Measurements from ENCODE around the gene YJEFN3. TPM values are rescaled to one million over a fixed set of nuclear protein-coding genes. Genes with fewer than 3 reads are reported as not detected.

The YJEFN3 gene
- total and polyA plus RNA-seq, 4 donors, result 0.77 to 4.7 (median 3.8) TPM

DNA sequence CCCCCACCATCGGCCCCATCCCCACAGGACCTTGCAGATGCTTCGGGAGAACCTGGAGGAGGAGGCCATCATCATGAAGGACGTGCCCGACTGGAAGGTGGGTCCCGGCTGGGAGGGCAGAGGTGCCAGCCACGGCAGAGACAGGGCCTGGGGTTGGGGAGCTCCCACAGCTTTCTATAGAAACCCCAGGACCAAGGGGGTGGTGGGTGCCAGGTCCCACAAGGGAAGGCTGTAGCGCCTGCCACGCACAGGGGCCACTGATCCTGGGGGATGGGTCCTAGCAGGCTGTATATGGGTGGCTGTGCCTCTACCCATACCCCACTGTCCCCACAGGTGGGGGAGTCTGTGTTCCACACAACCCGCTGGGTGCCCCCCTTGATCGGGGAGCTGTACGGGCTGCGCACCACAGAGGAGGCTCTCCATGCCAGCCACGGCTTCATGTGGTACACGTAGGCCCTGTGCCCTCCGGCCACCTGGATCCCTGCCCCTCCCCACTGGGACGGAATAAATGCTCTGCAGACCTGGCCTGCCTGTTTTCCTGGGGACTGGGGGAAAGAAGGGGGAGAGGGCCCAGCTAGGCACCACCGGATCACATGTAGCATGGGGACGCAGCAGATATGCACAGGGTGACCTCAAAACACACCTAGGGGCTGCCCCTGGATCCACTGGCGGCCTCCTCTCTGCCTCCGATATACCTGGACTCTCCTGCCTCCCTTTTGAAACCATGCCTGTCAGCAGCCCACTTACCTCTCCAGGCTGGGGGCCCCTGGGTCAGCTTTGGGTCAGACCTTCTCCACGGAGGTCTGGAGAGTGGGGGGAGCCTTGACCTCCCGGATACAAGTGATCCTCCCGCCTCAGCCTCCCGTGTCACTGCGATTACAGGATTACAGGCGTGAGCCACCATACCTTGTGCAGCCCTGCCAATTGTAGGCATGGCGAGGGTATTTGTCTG is 761 bp upstream of the YJEFN3 start:
- H3K36me3 ChIP-seq (ENCODE audit: control insufficient read depth in 4 of 4, insufficient read depth in 4 of 4, low read length in 4 of 4), result peaks cover 0 to 32% (median 4%) of the 10 kb centered on the region in 4 donors
- ATAC-seq (ENCODE audit: insufficient read depth, low FRiP score) (no peak), DNase-seq (no peak)
- H3K9ac ChIP-seq (ENCODE audit: insufficient read depth in 1 of 2, low read length in 2 of 2), result no peak overlapping the region
- H3K27ac ChIP-seq (ENCODE audit: low read depth in 1 of 2, low read length in 1 of 2), result no peak overlapping the region
- WGBS, 2 donors, result 94 to 96% methylated on average over 27 of the region's 27 CpGs
- H3K4me1 ChIP-seq (ENCODE audit: control insufficient read depth in 5 of 5, insufficient read depth in 5 of 5, low read length in 5 of 5), result peaks cover 0 to 4% (median 0%) of the 10 kb centered on the region in 5 donors
- no peaks in the 10 kb centered on the region for H3K27me3 ChIP-seq (ENCODE audit: control insufficient read depth in 3 of 3, insufficient read depth in 3 of 3, low read length in 2 of 3)
- H3K4me3 ChIP-seq, result no peak overlapping the region
- no peak for TF ChIP-seq CTCF (IDR thresholded peaks at IDR 0.05; ENCODE audit: control extremely low read depth, extremely low read depth)
- no peaks in the 10 kb centered on the region for H3K9me3 ChIP-seq (ENCODE audit: control insufficient read depth in 4 of 4, insufficient read depth in 3 of 4, low read length in 3 of 4)

GRCh38 chr19:19529783-19530422 is 1.2 kb downstream of the YJEFN3 start:
- H3K4me3 ChIP-seq, result no peak overlapping the region
- no peak overlapping the region for H3K9ac ChIP-seq (ENCODE audit: insufficient read depth in 1 of 2, low read length in 2 of 2)
- no peak for TF ChIP-seq CTCF (IDR thresholded peaks at IDR 0.05; ENCODE audit: control extremely low read depth, extremely low read depth)
- H3K27ac ChIP-seq (ENCODE audit: low read depth in 1 of 2, low read length in 1 of 2), result no peak overlapping the region
- ATAC-seq (ENCODE audit: insufficient read depth, low FRiP score), result no peak
- H3K36me3 ChIP-seq (ENCODE audit: control insufficient read depth in 4 of 4, insufficient read depth in 4 of 4, low read length in 4 of 4), result peaks cover 0 to 28% (median 2%) of the 10 kb centered on the region in 4 donors
- peaks cover 0 to 4% (median 0%) of the 10 kb centered on the region in 5 donors for H3K4me1 ChIP-seq (ENCODE audit: control insufficient read depth in 5 of 5, insufficient read depth in 5 of 5, low read length in 5 of 5)
- H3K9me3 ChIP-seq (ENCODE audit: control insufficient read depth in 4 of 4, insufficient read depth in 3 of 4, low read length in 3 of 4), result no peaks in the 10 kb centered on the region
- DNase-seq, result no peak
- 79 to 81% methylated on average over 11 of the region's 11 CpGs for WGBS, 2 donors
- H3K27me3 ChIP-seq (ENCODE audit: control insufficient read depth in 3 of 3, insufficient read depth in 3 of 3, low read length in 2 of 3), result no peaks in the 10 kb centered on the region

- DNase-seq, result no peak
These were observed 1.7 kb downstream of the YJEFN3 start for GRCh38 chr19:19530423-19530804.

More at GRCh38 chr19:19530423-19530804, 1.7 kb downstream of the YJEFN3 start:
- Histone ChIP-seq H3K9ac (ENCODE audit: insufficient read depth in 1 of 2, low read length in 2 of 2) (no peak overlapping the region), H3K27me3 (ENCODE audit: control insufficient read depth in 3 of 3, insufficient read depth in 3 of 3, low read length in 2 of 3) (no peaks in the 10 kb centered on the region), H3K27ac (ENCODE audit: low read depth in 1 of 2, low read length in 1 of 2) (no peak overlapping the region), H3K36me3 (ENCODE audit: control insufficient read depth in 4 of 4, insufficient read depth in 4 of 4, low read length in 4 of 4) (peaks cover 0 to 28% (median 2%) of the 10 kb centered on the region in 4 donors), H3K4me1 (ENCODE audit: control insufficient read depth in 5 of 5, insufficient read depth in 5 of 5, low read length in 5 of 5) (peaks cover 0 to 4% (median 0%) of the 10 kb centered on the region in 5 donors), H3K4me3 (no peak overlapping the region), H3K9me3 (ENCODE audit: control insufficient read depth in 4 of 4, insufficient read depth in 3 of 4, low read length in 3 of 4) (no peaks in the 10 kb centered on the region)
- no peak for ATAC-seq (ENCODE audit: insufficient read depth, low FRiP score)
- WGBS, 2 donors, result 59% methylated on average over 9 of the region's 9 CpGs
- TF ChIP-seq CTCF (IDR thresholded peaks at IDR 0.05; ENCODE audit: control extremely low read depth, extremely low read depth), result no peak
